Measurements from ENCODE around the gene GID4. TPM values are rescaled to one million over a fixed set of nuclear protein-coding genes. Genes with fewer than 3 reads are reported as not detected.
A peak's percentile ranks its signal among the peaks of the same experiment; 100 is the strongest.

The GID4 gene
- total and polyA plus RNA-seq, 2 of the 13 experiments (the other 11 are each of a cell fraction or from before 2014, with no cell fraction given) = 4.3 to 6.1 TPM

GRCh38 chr17:18038861-18039534 is at the start of gene GID4, which contains the start of gene ATPAF2 (continued):
- TF ChIP-seq ZNF597 (CRISPR knock-in tag; IDR thresholded peaks at IDR 0.05) = no peak; the same call in 1 of the 2 replicates
- no peak for TF ChIP-seq ZBTB7B (CRISPR knock-in tag; IDR thresholded peaks at IDR 0.05)
- peak; percentile 55; the same call in 1 of the 2 replicates for TF ChIP-seq GTF3A (CRISPR knock-in tag; conservative IDR thresholded peaks at IDR 0.05)
- no peak for TF ChIP-seq ZNF136 (CRISPR knock-in tag; IDR thresholded peaks at IDR 0.05; ENCODE audit: low read depth)
- TF ChIP-seq ZSCAN30 (CRISPR knock-in tag; IDR thresholded peaks at IDR 0.05) = no peak
- peak; percentile 49; the same call in 1 of the 2 replicates for TF ChIP-seq ZNF772 (CRISPR knock-in tag; IDR thresholded peaks at IDR 0.05)
- peak; percentile 53; the same call in 1 of the 2 replicates for TF ChIP-seq FOXJ3 (CRISPR knock-in tag; IDR thresholded peaks at IDR 0.05; ENCODE audit: borderline replicate concordance)
- TF ChIP-seq ZBTB39 (CRISPR knock-in tag; IDR thresholded peaks at IDR 0.05) = peak; percentile 67; the same call in 1 of the 2 replicates
- peak; percentile 68; the same call in 1 of the 2 replicates for TF ChIP-seq ZMYM4 (CRISPR knock-in tag; IDR thresholded peaks at IDR 0.05)
- no peak for TF ChIP-seq ZNF33B (CRISPR knock-in tag; IDR thresholded peaks at IDR 0.05)
- peak; percentile 79; the same call in 1 of the 2 replicates for TF ChIP-seq KLF12 (CRISPR knock-in tag; IDR thresholded peaks at IDR 0.05; ENCODE audit: borderline replicate concordance)
- TF ChIP-seq TFDP2 (CRISPR knock-in tag; IDR thresholded peaks at IDR 0.05) = peak; percentile 76
- no peak for TF ChIP-seq HDAC6 (IDR thresholded peaks at IDR 0.05; ENCODE audit: low read depth, low read length)
- TF ChIP-seq CENPBD1 (CRISPR knock-in tag; IDR thresholded peaks at IDR 0.05; ENCODE audit: borderline replicate concordance, low read depth) = no peak
- TF ChIP-seq ZNF530 (CRISPR knock-in tag; IDR thresholded peaks at IDR 0.05; ENCODE audit: low read depth) = no peak
- no peak for TF ChIP-seq RARA (CRISPR knock-in tag; IDR thresholded peaks at IDR 0.05)
- TF ChIP-seq PTBP1 (IDR thresholded peaks at IDR 0.05; ENCODE audit: low read depth, low read length, poor library complexity, severe bottlenecking) = no peak
- peak; percentile 63; the same call in 1 of the 2 replicates for TF ChIP-seq TFE3 (CRISPR knock-in tag; IDR thresholded peaks at IDR 0.05)
- TF ChIP-seq ZBTB38 (CRISPR knock-in tag; IDR thresholded peaks at IDR 0.05) = no peak; the same call in 1 of the 2 replicates
- peak; percentile 87 for TF ChIP-seq RAD51 (IDR thresholded peaks at IDR 0.05; ENCODE audit: borderline replicate concordance)
- TF ChIP-seq ZNF639 (CRISPR knock-in tag; conservative IDR thresholded peaks at IDR 0.05) = no peak; the same call in 1 of the 2 replicates
- TF ChIP-seq HOXA7 (CRISPR knock-in tag; IDR thresholded peaks at IDR 0.05) = no peak

All from HepG2 (cell line).